ENCODE data around the gene LRCH2. TPM values are rescaled to one million over a fixed set of nuclear protein-coding genes. Genes with fewer than 3 reads are reported as not detected.

Gene LRCH2
- polyA plus RNA-seq, 3 donors = not detected

DNA sequence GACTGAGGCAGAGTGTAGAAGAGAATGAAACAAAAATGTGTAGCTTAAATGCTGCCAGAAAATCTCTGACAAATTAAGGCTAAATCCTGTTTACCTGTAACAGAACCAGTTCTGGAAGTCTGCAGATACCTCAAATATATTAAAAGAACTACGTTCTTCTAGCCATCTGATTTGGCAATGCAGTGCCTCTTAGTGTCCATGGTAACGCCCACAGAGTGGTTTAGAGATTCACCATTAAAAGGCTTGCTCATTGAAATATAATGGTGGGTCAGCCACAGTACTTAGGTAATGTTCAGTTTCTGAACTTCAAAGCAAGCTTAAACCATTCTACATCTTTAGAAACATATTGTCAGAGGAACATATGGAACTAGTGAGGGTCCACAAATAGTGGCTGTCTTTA, 32.4 kb upstream of the LRCH2 start:
- intact Hi-C loops (cut with micrococcal nuclease) = no loop called here
- Histone ChIP-seq H3K36me3 (replicated peaks in 1 of 2; ENCODE audit: control insufficient read depth in 1 of 2, insufficient read depth in 2 of 2, low read length in 2 of 2) (no peaks in the 10 kb centered on the region), H3K4me3 (replicated peaks in 1 of 3; ENCODE audit: low read depth in 2 of 3, low read length in 3 of 3) (no peak overlapping the region), H3K27ac (ENCODE audit: low read depth in 1 of 2, low read length in 2 of 2) (no peak overlapping the region), H4K20me1 (ENCODE audit: insufficient read depth, low read length) (no peaks in the 10 kb centered on the region), H3K9ac (ENCODE audit: insufficient read depth, low read length, poor library complexity, severe bottlenecking) (no peak overlapping the region), H3K27me3 (ENCODE audit: control insufficient read depth in 2 of 2, insufficient read depth in 2 of 2, low read length in 2 of 2) (peaks cover 0 to 5% of the 10 kb centered on the region in 2 donors), H3K9me3 (replicated peaks in 1 of 2; ENCODE audit: control insufficient read depth in 1 of 2, insufficient read depth in 1 of 2, low read length in 2 of 2) (no peaks in the 10 kb centered on the region), H3K4me2 (replicated peaks; ENCODE audit: extremely low read depth, low read length, poor library complexity, severe bottlenecking) (no peak overlapping the region), H3K79me2 (ENCODE audit: insufficient read depth, low read length) (no peaks in the 10 kb centered on the region), H3K4me1 (ENCODE audit: control insufficient read depth in 1 of 2, insufficient read depth in 2 of 2, low read length in 2 of 2) (no peaks in the 10 kb centered on the region), H2AFZ (ENCODE audit: insufficient read depth, low read depth, low read length, poor library complexity, severe bottlenecking) (no peak overlapping the region)
- no peak for TF ChIP-seq CTCF (IDR thresholded peaks at IDR 0.05)
- no peaks in the 10 kb centered on the region for H3K4me1 Mint-ChIP-seq
- no peak for DNase-seq
- no peak overlapping the region for H3K27ac Mint-ChIP-seq
- peaks cover 0 to 1% (median 0%) of the 10 kb centered on the region in 7 donors for H3K9me3 Mint-ChIP-seq
- peaks cover 0 to 1% (median 0%) of the 10 kb centered on the region in 3 donors for H3K27me3 Mint-ChIP-seq (ENCODE audit: low read depth in 3 of 3)
- no CpG with 5 or more reads among the region's 2 CpGs for WGBS (ENCODE audit: insufficient coverage)
- no peak overlapping the region for H3K4me3 Mint-ChIP-seq
- H3K36me3 Mint-ChIP-seq = no peaks in the 10 kb centered on the region

DNA sequence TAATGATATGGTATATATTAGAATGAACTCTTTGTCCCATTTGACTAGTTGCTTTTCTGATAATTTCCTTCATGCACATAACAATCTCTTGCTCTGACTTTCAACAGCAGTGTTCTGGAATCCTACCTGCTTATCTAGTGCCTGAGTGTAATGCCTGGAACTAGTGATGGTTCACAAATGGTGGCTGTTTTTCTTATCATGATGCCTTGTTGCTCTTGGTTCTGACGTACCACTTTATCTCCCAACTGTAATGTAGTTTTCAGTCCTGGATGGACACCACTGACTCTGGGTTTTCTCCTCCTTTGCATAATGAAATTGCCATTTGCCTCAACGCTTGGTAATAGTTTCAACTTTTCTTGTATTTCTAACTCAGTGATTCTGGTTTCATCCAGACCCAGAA, 30.1 kb upstream of the LRCH2 start:
- Mint-ChIP-seq H3K27me3 (ENCODE audit: low read depth in 3 of 3) (no peaks in the 10 kb centered on the region), H3K9me3 (peaks cover 0 to 1% (median 0%) of the 10 kb centered on the region in 7 donors), H3K4me3 (no peak overlapping the region), H3K4me1 (no peaks in the 10 kb centered on the region), H3K36me3 (no peaks in the 10 kb centered on the region), H3K27ac (no peak overlapping the region)
- Histone ChIP-seq H3K4me3 (replicated peaks in 1 of 3; ENCODE audit: low read depth in 2 of 3, low read length in 3 of 3) (no peak overlapping the region), H3K79me2 (ENCODE audit: insufficient read depth, low read length) (no peaks in the 10 kb centered on the region), H3K27me3 (ENCODE audit: control insufficient read depth in 2 of 2, insufficient read depth in 2 of 2, low read length in 2 of 2) (peaks cover 0 to 5% of the 10 kb centered on the region in 2 donors), H3K27ac (ENCODE audit: low read depth in 1 of 2, low read length in 2 of 2) (no peak overlapping the region), H3K9ac (ENCODE audit: insufficient read depth, low read length, poor library complexity, severe bottlenecking) (no peak overlapping the region), H3K36me3 (replicated peaks in 1 of 2; ENCODE audit: control insufficient read depth in 1 of 2, insufficient read depth in 2 of 2, low read length in 2 of 2) (no peaks in the 10 kb centered on the region), H3K9me3 (replicated peaks in 1 of 2; ENCODE audit: control insufficient read depth in 1 of 2, insufficient read depth in 1 of 2, low read length in 2 of 2) (no peaks in the 10 kb centered on the region), H4K20me1 (ENCODE audit: insufficient read depth, low read length) (no peaks in the 10 kb centered on the region), H3K4me1 (ENCODE audit: control insufficient read depth in 1 of 2, insufficient read depth in 2 of 2, low read length in 2 of 2) (no peaks in the 10 kb centered on the region), H3K4me2 (replicated peaks; ENCODE audit: extremely low read depth, low read length, poor library complexity, severe bottlenecking) (no peak overlapping the region), H2AFZ (ENCODE audit: insufficient read depth, low read depth, low read length, poor library complexity, severe bottlenecking) (no peak overlapping the region)
- no peak for DNase-seq
- intact Hi-C loops (cut with micrococcal nuclease) = no loop called here
- WGBS (ENCODE audit: insufficient coverage) = no CpG with 5 or more reads among the region's 2 CpGs
- no peak for TF ChIP-seq CTCF (IDR thresholded peaks at IDR 0.05)
